Measurements from ENCODE around the gene C1S.

C1S gene

DNA sequence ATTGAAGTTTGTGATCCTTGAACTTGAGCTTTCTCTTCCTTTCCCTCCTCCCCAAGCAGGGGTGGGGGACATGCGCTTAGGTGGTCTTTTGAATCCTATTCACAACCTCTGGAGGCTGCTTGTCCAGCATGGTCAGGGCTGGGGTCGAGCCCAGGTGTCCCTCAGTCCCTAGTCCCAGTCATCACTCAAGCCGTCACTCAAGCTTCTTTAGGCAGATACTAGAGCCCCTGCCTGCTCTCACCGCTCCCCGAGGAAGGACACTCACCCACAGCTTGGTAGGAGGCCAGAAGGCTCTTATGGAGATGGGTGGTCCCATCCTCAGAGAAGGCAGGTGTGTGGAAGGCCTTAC, 49.0 kb downstream of the C1S start:
- H2AFZ ChIP-seq (ENCODE audit: low read length): no peak overlapping the region
- peaks cover 4% of the 10 kb centered on the region; the same call in 1 of the 2 replicates for H3F3A ChIP-seq (ENCODE audit: low read depth)
- H3K9ac ChIP-seq (ENCODE audit: low read depth, low read length, poor library complexity, severe bottlenecking): peak overlapping the region; percentile 97
- H3K9me2 ChIP-seq (replicated peaks; ENCODE audit: low read depth, low read length): no peaks in the 10 kb centered on the region
- peaks cover 11% of the 10 kb centered on the region for H4K20me1 ChIP-seq (ENCODE audit: insufficient read depth, low read length, poor library complexity, severe bottlenecking)
- no peaks in the 10 kb centered on the region for H3K36me3 ChIP-seq (ENCODE audit: insufficient read depth, low read length)
- H3K4me3 ChIP-seq (ENCODE audit: low read length, poor library complexity, severe bottlenecking): peak overlapping the region; percentile 93
- peaks cover 21% of the 10 kb centered on the region for H3K4me1 ChIP-seq (ENCODE audit: insufficient read depth, low read length, poor library complexity, severe bottlenecking)
- peak overlapping the region; percentile 82 for H3K4me2 ChIP-seq (ENCODE audit: low read depth, low read length, poor library complexity, severe bottlenecking)
- TF ChIP-seq, protein P1, sequence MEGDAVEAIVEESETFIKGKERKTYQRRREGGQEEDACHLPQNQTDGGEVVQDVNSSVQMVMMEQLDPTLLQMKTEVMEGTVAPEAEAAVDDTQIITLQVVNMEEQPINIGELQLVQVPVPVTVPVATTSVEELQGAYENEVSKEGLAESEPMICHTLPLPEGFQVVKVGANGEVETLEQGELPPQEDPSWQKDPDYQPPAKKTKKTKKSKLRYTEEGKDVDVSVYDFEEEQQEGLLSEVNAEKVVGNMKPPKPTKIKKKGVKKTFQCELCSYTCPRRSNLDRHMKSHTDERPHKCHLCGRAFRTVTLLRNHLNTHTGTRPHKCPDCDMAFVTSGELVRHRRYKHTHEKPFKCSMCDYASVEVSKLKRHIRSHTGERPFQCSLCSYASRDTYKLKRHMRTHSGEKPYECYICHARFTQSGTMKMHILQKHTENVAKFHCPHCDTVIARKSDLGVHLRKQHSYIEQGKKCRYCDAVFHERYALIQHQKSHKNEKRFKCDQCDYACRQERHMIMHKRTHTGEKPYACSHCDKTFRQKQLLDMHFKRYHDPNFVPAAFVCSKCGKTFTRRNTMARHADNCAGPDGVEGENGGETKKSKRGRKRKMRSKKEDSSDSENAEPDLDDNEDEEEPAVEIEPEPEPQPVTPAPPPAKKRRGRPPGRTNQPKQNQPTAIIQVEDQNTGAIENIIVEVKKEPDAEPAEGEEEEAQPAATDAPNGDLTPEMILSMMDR (conservative IDR thresholded peaks at IDR 0.05; ENCODE audit: low read length): no peak
- no peak for TF ChIP-seq EZH2phosphoT487 (IDR thresholded peaks at IDR 0.05; ENCODE audit: borderline replicate concordance)
- peaks cover 29% of the 10 kb centered on the region for H3K79me2 ChIP-seq (ENCODE audit: insufficient read depth, low read length)
- H3K9me3 ChIP-seq (ENCODE audit: insufficient read depth, low read depth, low read length): peaks cover 6% of the 10 kb centered on the region; the same call in 1 of the 2 replicates
- H3K27me3 ChIP-seq (ENCODE audit: insufficient read depth, low read length, poor library complexity, severe bottlenecking): no peaks in the 10 kb centered on the region

DNA sequence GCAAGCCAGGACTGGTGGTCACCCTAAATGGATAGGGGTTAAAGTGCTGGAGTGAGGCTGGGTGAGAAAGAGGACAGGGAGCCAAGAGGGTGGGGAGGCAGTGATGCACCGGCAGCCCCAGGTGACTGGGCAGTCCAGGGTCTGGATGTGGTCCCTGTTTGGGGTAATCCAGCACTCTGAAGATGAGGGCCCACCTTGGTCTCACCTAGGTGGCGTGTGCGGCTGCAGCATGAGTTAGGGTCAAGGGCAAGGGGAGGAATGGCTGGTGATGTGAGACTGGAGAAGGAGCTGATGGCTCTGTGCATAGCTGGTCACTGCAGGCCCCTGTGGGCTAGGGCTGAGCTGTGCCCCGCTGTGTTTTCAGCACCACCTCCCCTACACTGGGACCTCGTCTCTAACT, 50.1 kb downstream of the C1S start:
- Histone ChIP-seq H3K4me3 (ENCODE audit: low read length, poor library complexity, severe bottlenecking) (no peak overlapping the region), H3K9me2 (replicated peaks; ENCODE audit: low read depth, low read length) (no peaks in the 10 kb centered on the region), H2AFZ (ENCODE audit: low read length) (no peak overlapping the region), H3K27me3 (ENCODE audit: insufficient read depth, low read length, poor library complexity, severe bottlenecking) (no peaks in the 10 kb centered on the region), H3F3A (ENCODE audit: low read depth) (peaks cover 4% of the 10 kb centered on the region; the same call in 1 of the 2 replicates), H3K4me1 (ENCODE audit: insufficient read depth, low read length, poor library complexity, severe bottlenecking) (peaks cover 21% of the 10 kb centered on the region), H3K4me2 (ENCODE audit: low read depth, low read length, poor library complexity, severe bottlenecking) (peak overlapping the region; percentile 82), H3K9me3 (ENCODE audit: insufficient read depth, low read depth, low read length) (peaks cover 6% of the 10 kb centered on the region; the same call in 1 of the 2 replicates), H3K79me2 (ENCODE audit: insufficient read depth, low read length) (peaks cover 29% of the 10 kb centered on the region), H3K36me3 (ENCODE audit: insufficient read depth, low read length) (no peaks in the 10 kb centered on the region; the same call in 1 of the 2 replicates), H3K9ac (ENCODE audit: low read depth, low read length, poor library complexity, severe bottlenecking) (peak overlapping the region; percentile 29), H4K20me1 (ENCODE audit: insufficient read depth, low read length, poor library complexity, severe bottlenecking) (peaks cover 11% of the 10 kb centered on the region)
- TF ChIP-seq, protein P1 (conservative IDR thresholded peaks at IDR 0.05; ENCODE audit: low read length): no peak
- TF ChIP-seq EZH2phosphoT487 (IDR thresholded peaks at IDR 0.05; ENCODE audit: borderline replicate concordance): no peak

DNA sequence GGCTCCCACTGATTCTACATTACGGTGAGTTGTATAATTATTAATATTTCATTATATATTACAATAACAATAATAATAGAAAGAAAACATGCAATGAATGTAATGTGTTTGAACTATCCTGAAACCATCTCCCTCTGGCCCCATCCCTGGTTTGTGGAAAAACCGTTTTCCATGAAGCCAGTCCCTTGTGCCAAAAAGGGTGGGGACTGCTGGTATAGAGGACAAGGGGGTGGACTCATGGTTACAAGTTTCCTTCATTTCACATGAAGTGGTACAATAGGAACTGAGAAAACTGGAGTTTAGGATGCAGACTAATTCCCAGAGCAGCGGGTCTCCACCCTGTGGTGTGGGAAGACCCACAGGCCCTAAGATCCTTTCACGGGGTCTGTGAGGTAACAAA, 51.5 kb downstream of the C1S start:
- Histone ChIP-seq H3K4me1 (ENCODE audit: insufficient read depth, low read length, poor library complexity, severe bottlenecking) (peaks cover 21% of the 10 kb centered on the region), H3K9ac (ENCODE audit: low read depth, low read length, poor library complexity, severe bottlenecking) (no peak overlapping the region), H3K9me3 (ENCODE audit: insufficient read depth, low read depth, low read length) (no peaks in the 10 kb centered on the region), H3K27me3 (ENCODE audit: insufficient read depth, low read length, poor library complexity, severe bottlenecking) (no peaks in the 10 kb centered on the region), H4K20me1 (ENCODE audit: insufficient read depth, low read length, poor library complexity, severe bottlenecking) (peaks cover 11% of the 10 kb centered on the region), H3F3A (ENCODE audit: low read depth) (no peaks in the 10 kb centered on the region), H3K36me3 (ENCODE audit: insufficient read depth, low read length) (no peaks in the 10 kb centered on the region; the same call in 1 of the 2 replicates), H3K79me2 (ENCODE audit: insufficient read depth, low read length) (peaks cover 28% of the 10 kb centered on the region), H3K4me2 (ENCODE audit: low read depth, low read length, poor library complexity, severe bottlenecking) (no peak overlapping the region), H2AFZ (ENCODE audit: low read length) (no peak overlapping the region), H3K9me2 (replicated peaks; ENCODE audit: low read depth, low read length) (no peaks in the 10 kb centered on the region), H3K4me3 (ENCODE audit: low read length, poor library complexity, severe bottlenecking) (no peak overlapping the region)
- no peak for TF ChIP-seq EZH2phosphoT487 (IDR thresholded peaks at IDR 0.05; ENCODE audit: borderline replicate concordance)
- TF ChIP-seq, protein P1 (conservative IDR thresholded peaks at IDR 0.05; ENCODE audit: low read length): no peak

Measured in Loucy (cell line).